HepG2 (cell line): ENCODE measurements around the gene CD300LD. TPM values are rescaled to one million over a fixed set of nuclear protein-coding genes. Genes with fewer than 3 reads are reported as not detected.

ENCODE experiments used
- ATAC-seq: fragments of 200-7000 bp; cut with Tn5 transposase; 3 replicates; pipeline ENCODE4 v1.9.1; 2020; ENCODE audit warnings: mild to moderate bottlenecking, moderate library complexity
- BruUV-seq: library from RNA; stranded (reverse); fragments of 400-500 nt; replicated peaks from 2 replicates; lab custom pipeline; 2021; lab: Mats Ljungman, UMichigan
- CTCF ChIA-PET: fragments of 300-600 bp; formaldehyde crosslinking; extraction: SDS; loops from one replicate; lab custom pipeline; 2021; ENCODE audit warnings: low total read pairs, inconsistent platforms, low intra/inter-chr PET ratio; lab: Yijun Ruan, JAX
- POLR2A ChIA-PET: fragments of 350-600 bp; sonication (Branson Sonifier 250); formaldehyde crosslinking; loops from one replicate; lab custom pipeline; 2020; ENCODE audit warnings: antibody characterized with exemption, inconsistent platforms; lab: Yijun Ruan, JAX
- DNase-seq: peaks from one replicate; pipeline ENCODE4 v3.0.0-alpha.2; 2015; ENCODE audit warnings: low spot score
- FAIRE-seq: peaks from 3 replicates; lab custom pipeline; 2011; peaks lifted over from hg19 to GRCh38; lab: Jason Lieb, UNC
- H2AFZ ChIP-seq: one replicate; pipeline ENCODE4 v1.6.1; 2011; ENCODE audit warnings: low read length, inconsistent platforms
- H3K27ac ChIP-seq: fragments of 300-600 bp; 3 replicates; pipeline ENCODE4 v1.8.0; 2011; ENCODE audit warnings: mixed run types, mild to moderate bottlenecking, mixed read lengths, low read length, inconsistent platforms; ENCODE audit not compliant: insufficient read depth; ENCODE audit errors: extremely low read length
- H3K27me3 ChIP-seq, 2 experiments: fragments of 200-600 bp in 1 of 2; 2 replicates in 1 of 2; 3 replicates in 1 of 2; pipeline versions ENCODE4 v1.6.0 to v1.8.0; 2011; ENCODE audit warnings: low read length in 2 of 2, mild to moderate bottlenecking in 2 of 2, moderate library complexity in 2 of 2, inconsistent platforms in 1 of 2; ENCODE audit not compliant: insufficient read depth in 2 of 2, control insufficient read depth in 1 of 2
- H3K36me3 ChIP-seq, 2 experiments: fragments of 200-600 bp in 1 of 2; replicated peaks in 1 of 2; 2 replicates in 1 of 2; 3 replicates in 1 of 2; pipeline versions ENCODE4 v1.5.1 to v1.8.0; 2011; ENCODE audit warnings: low read length in 2 of 2, inconsistent platforms in 1 of 2; ENCODE audit not compliant: insufficient read depth in 2 of 2, control insufficient read depth in 1 of 2
- H3K4me1 ChIP-seq: 2 replicates; pipeline ENCODE4 v1.5.1; 2012; ENCODE audit warnings: low read length, inconsistent platforms; ENCODE audit not compliant: insufficient read depth
- H3K4me2 ChIP-seq: 2 replicates; pipeline ENCODE4 v1.6.0; 2011; ENCODE audit warnings: low read depth, low read length, inconsistent platforms
- H3K4me3 ChIP-seq, 3 experiments: fragments of 200-600 bp in 1 of 3; sonication (generic), shearing (Covaris generic) in 1 of 3; replicated peaks in 1 of 3; 2 replicates each; pipeline ENCODE4 v1.5.1; 2011 to 2016; ENCODE audit warnings: low read length in 3 of 3, inconsistent platforms in 2 of 3, low read depth in 2 of 3, mild to moderate bottlenecking in 2 of 3, control low read depth in 1 of 3, mixed read lengths in 1 of 3; ENCODE audit not compliant: insufficient read depth in 1 of 3
- H3K79me2 ChIP-seq: one replicate; pipeline ENCODE4 v1.6.1; 2011; ENCODE audit warnings: low read length, inconsistent platforms; ENCODE audit not compliant: insufficient read depth
- H3K9ac ChIP-seq: 2 replicates; pipeline ENCODE4 v1.6.0; 2011; ENCODE audit warnings: mild to moderate bottlenecking, low read depth, low read length, inconsistent platforms; ENCODE audit not compliant: insufficient read depth
- H3K9me3 ChIP-seq: 2 replicates; pipeline ENCODE4 v1.5.1; 2012; ENCODE audit warnings: mild to moderate bottlenecking, low read length
- H4K20me1 ChIP-seq: 2 replicates; pipeline ENCODE4 v1.6.0; 2011; ENCODE audit warnings: inconsistent platforms, mild to moderate bottlenecking, low read length, moderate library complexity; ENCODE audit not compliant: insufficient read depth
- CHD2 ChIP-seq: IDR thresholded peaks from 2 replicates; pipeline ENCODE4 v1.6.1; 2011; ENCODE audit warnings: low read depth, low read length, improper control_type of control experiment
- MIXL1 ChIP-seq: IDR thresholded peaks from 2 replicates; pipeline ENCODE4 v1.6.1; 2016
- MNT ChIP-seq: fragments of 450-650 bp; IDR thresholded peaks from 2 replicates; pipeline ENCODE4 v1.6.1; 2016
- MXI1 ChIP-seq: IDR thresholded peaks from 3 replicates; pipeline ENCODE4 v1.6.1; 2012; ENCODE audit warnings: low read depth, low read length, inconsistent platforms, borderline replicate concordance
- SMYD3 ChIP-seq: sonication (generic); formaldehyde crosslinking; IDR thresholded peaks from 2 replicates; pipeline ENCODE4 v1.8.1; 2023; ENCODE audit warnings: mild to moderate bottlenecking, missing genetic modification reagents
- ZMAT5 ChIP-seq: sonication (generic); formaldehyde crosslinking; IDR thresholded peaks from 2 replicates; pipeline ENCODE4 v1.5.0; 2020; ENCODE audit warnings: mild to moderate bottlenecking, low read depth, missing genetic modification reagents, borderline replicate concordance
- ZNF337 ChIP-seq: sonication (generic); formaldehyde crosslinking; IDR thresholded peaks from 2 replicates; pipeline ENCODE4 v1.5.1; 2020; ENCODE audit warnings: missing genetic modification reagents, low read depth, mild to moderate bottlenecking, borderline replicate concordance
- ZNF546 ChIP-seq: sonication (generic); formaldehyde crosslinking; conservative IDR thresholded peaks from 2 replicates; pipeline ENCODE4 v1.8.1; 2023; ENCODE audit warnings: mild to moderate bottlenecking, missing genetic modification reagents
- ZNF737 ChIP-seq: sonication (generic); formaldehyde crosslinking; IDR thresholded peaks from 2 replicates; pipeline ENCODE4 v1.5.0; 2020; ENCODE audit warnings: missing genetic modification reagents, mild to moderate bottlenecking, borderline replicate concordance
- WGBS: methylation state at CpG from one replicate; pipeline ENCODE4 v1.1.6; 2017; ENCODE audit warnings: low lambda C conversion rate; 5-methylcytosine and 5-hydroxymethylcytosine counted together
- in situ Hi-C: cut with HindIII; loops from 2 replicates; pipeline ENCODE4 v1.10.0; 2017; ENCODE audit warnings: low pct_unique_long_range_greater_than_20kb; ENCODE audit not compliant: extremely low pct_ligation_motif_present
- intact Hi-C: fragments of 100-400 bp; cut with micrococcal nuclease; formaldehyde crosslinking; loops from one replicate; pipeline ENCODE4 v1.10.0; 2022; ENCODE audit not compliant: unreplicated experiment
- polyA plus RNA-seq, 8 experiments: library from polyadenylated mRNA; depleted of rRNA in 3 of 8; stranded (reverse) in 7 of 8; unstranded in 1 of 8; fragments of >200 nt; fragmentation: Illumina TruSeq in 4 of 8; extraction: Trizol in 4 of 8; gene quantifications; 2 replicates each; pipeline versions ENCODE4 v1.2.1 to v1.2.3, GENCODE V29; 2011 to 2016; ENCODE audit warnings: low read depth in 4 of 8, missing spikeins in 1 of 8, mixed read lengths in 1 of 8; ENCODE audit not compliant: insufficient read depth in 1 of 8
- total RNA-seq, 5 experiments: library from RNA; depleted of rRNA; stranded (reverse); fragments of >200 nt; fragmentation: Illumina TruSeq; extraction: Trizol; gene quantifications; 2 replicates each; pipeline ENCODE4 v1.2.3, GENCODE V29; 2016; ENCODE audit warnings: low read depth in 1 of 5
- TF ChIP-seq, protein P1 (sequence below): sonication (generic); formaldehyde crosslinking; IDR thresholded peaks from 2 replicates; pipeline ENCODE4 v1.4.0; 2020; ENCODE audit warnings: missing genetic modification reagents
- TF ChIP-seq, protein P2 (sequence below): sonication (generic); formaldehyde crosslinking; IDR thresholded peaks from 2 replicates; pipeline ENCODE4 v1.5.0; 2020; ENCODE audit warnings: missing genetic modification reagents, mild to moderate bottlenecking, borderline replicate concordance

Gene CD300LD
- total and polyA plus RNA-seq, 2 of the 13 experiments (the other 11 are each of a cell fraction or from before 2014, with no cell fraction given): not detected

DNA sequence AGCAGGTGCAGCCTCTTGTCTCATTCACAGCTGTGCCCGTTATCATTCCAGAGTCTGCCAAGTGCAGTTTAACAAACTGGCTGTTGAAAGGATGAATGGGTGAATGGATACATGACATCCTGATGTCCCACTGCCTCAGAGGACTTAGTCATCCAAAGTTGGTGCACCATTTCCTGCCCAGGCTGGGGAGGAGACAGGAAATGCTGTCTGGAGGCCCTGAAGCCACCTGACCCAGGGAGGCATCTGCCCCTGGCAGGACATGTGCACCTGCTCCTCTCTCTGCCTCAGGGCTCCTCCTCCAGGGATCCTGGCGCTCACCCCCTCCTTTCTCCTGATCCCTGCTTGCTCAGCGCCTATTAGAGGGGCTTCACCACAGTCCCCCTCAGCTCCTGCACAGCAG lies 44.3 kb downstream of the CD300LD start:
- Histone ChIP-seq H3K4me3 (no peak overlapping the region), H3K4me2 (no peak overlapping the region), H3K4me1 (no peaks in the 10 kb centered on the region), H4K20me1 (no peaks in the 10 kb centered on the region), H2AFZ (no peak overlapping the region), H3K9ac (no peak overlapping the region), H3K27me3 (peaks cover 23 to 97% of the 10 kb centered on the region in 2 experiments)
- POLR2A ChIA-PET: no interaction called here
- no peak for DNase-seq
- no peak for ATAC-seq
- no TSS peak for BruUV-seq
- WGBS: 16% methylated on average over 3 of the region's 3 CpGs
- no peak for TF ChIP-seq ZNF546 (CRISPR knock-in tag)
- TF ChIP-seq, all 625 proteins: peak for 0
- Histone ChIP-seq H3K79me2 (no peaks in the 10 kb centered on the region), H3K27ac (no peak overlapping the region), H3K36me3 (no peaks in the 10 kb centered on the region), H3K9me3 (no peaks in the 10 kb centered on the region)
- FAIRE-seq: no peak
- intact Hi-C loops (no loop called here), in situ Hi-C loops (no loop called here)
- CTCF ChIA-PET: no interaction called here

DNA sequence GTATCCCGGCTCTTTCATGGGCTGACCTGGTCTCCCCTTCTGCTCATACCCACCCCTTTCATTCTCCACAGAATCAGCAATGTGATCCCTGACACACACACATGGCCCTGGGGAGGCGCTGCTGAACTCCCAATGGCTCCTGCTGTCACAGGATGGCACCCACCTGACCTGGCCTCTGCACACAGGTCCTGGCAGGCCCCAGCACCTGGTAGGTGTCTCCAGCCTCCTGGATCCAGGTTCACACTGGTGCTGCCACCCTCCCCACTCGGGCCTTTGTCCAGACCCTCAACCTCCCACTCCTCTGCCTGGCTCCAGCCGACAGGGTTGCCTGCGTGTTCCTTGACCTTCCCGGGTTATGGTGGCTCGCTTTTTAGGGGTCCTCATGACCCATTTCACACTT lies 44.8 kb downstream of the CD300LD start:
- Histone ChIP-seq H3K9ac (no peak overlapping the region), H3K79me2 (no peaks in the 10 kb centered on the region), H3K27ac (no peak overlapping the region), H3K4me1 (no peaks in the 10 kb centered on the region), H3K9me3 (no peaks in the 10 kb centered on the region), H4K20me1 (no peaks in the 10 kb centered on the region), H3K27me3 (peaks cover 24 to 97% of the 10 kb centered on the region in 2 experiments), H3K4me3 (no peak overlapping the region), H3K36me3 (no peaks in the 10 kb centered on the region), H3K4me2 (no peak overlapping the region), H2AFZ (no peak overlapping the region)
- BruUV-seq: no TSS peak
- in situ Hi-C loops: no loop called here
- no peak for DNase-seq
- no peak for ATAC-seq
- intact Hi-C loops: no loop called here
- POLR2A ChIA-PET: no interaction called here
- CTCF ChIA-PET: no interaction called here
- FAIRE-seq: no peak
- WGBS: 0% methylated on average over 6 of the region's 7 CpGs
- TF ChIP-seq MXI1 (no peak), MNT (no peak), ZNF337 (CRISPR knock-in tag) (no peak), CHD2 (no peak), ZMAT5 (CRISPR knock-in tag) (no peak), MIXL1 (CRISPR knock-in tag) (no peak), SMYD3 (CRISPR knock-in tag) (no peak), ZNF737 (no peak)
- TF ChIP-seq, protein P1, sequence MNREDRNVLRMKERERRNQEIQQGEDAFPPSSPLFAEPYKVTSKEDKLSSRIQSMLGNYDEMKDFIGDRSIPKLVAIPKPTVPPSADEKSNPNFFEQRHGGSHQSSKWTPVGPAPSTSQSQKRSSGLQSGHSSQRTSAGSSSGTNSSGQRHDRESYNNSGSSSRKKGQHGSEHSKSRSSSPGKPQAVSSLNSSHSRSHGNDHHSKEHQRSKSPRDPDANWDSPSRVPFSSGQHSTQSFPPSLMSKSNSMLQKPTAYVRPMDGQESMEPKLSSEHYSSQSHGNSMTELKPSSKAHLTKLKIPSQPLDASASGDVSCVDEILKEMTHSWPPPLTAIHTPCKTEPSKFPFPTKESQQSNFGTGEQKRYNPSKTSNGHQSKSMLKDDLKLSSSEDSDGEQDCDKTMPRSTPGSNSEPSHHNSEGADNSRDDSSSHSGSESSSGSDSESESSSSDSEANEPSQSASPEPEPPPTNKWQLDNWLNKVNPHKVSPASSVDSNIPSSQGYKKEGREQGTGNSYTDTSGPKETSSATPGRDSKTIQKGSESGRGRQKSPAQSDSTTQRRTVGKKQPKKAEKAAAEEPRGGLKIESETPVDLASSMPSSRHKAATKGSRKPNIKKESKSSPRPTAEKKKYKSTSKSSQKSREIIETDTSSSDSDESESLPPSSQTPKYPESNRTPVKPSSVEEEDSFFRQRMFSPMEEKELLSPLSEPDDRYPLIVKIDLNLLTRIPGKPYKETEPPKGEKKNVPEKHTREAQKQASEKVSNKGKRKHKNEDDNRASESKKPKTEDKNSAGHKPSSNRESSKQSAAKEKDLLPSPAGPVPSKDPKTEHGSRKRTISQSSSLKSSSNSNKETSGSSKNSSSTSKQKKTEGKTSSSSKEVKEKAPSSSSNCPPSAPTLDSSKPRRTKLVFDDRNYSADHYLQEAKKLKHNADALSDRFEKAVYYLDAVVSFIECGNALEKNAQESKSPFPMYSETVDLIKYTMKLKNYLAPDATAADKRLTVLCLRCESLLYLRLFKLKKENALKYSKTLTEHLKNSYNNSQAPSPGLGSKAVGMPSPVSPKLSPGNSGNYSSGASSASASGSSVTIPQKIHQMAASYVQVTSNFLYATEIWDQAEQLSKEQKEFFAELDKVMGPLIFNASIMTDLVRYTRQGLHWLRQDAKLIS (CRISPR knock-in tag): no peak
- TF ChIP-seq, protein P2, sequence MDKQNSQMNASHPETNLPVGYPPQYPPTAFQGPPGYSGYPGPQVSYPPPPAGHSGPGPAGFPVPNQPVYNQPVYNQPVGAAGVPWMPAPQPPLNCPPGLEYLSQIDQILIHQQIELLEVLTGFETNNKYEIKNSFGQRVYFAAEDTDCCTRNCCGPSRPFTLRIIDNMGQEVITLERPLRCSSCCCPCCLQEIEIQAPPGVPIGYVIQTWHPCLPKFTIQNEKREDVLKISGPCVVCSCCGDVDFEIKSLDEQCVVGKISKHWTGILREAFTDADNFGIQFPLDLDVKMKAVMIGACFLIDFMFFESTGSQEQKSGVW (CRISPR knock-in tag): no peak
